IMR-90 (cell line): Measurements from ENCODE around the gene SCAF11. TPM values are rescaled to one million over a fixed set of nuclear protein-coding genes. Genes with fewer than 3 reads are reported as not detected.

ENCODE experiments used
- ATAC-seq: fragments of 200-7000 bp; cut with Tn5 transposase; 2 replicates; pipeline ENCODE4 v1.9.1; 2020; ENCODE audit warnings: low read depth, mild to moderate bottlenecking, moderate library complexity
- BruUV-seq: library from RNA; stranded (reverse); fragments of 400-500 nt; replicated peaks from 2 replicates; lab custom pipeline; 2021; lab: Mats Ljungman, UMichigan
- CTCF ChIA-PET: fragments of 300-600 bp; formaldehyde crosslinking; extraction: SDS; loops from one replicate; lab custom pipeline; 2021; ENCODE audit warnings: antibody characterized with exemption; lab: Yijun Ruan, JAX
- POLR2A ChIA-PET: fragments of 300-600 bp; sonication (Branson Sonifier 250); formaldehyde crosslinking; loops from one replicate; lab custom pipeline; 2022; ENCODE audit warnings: antibody characterized with exemption; ENCODE audit not compliant: unreplicated experiment; lab: Charles Lee
- DNase-seq: peaks from one replicate; pipeline ENCODE4 v3.0.0; 2013
- H2AFZ ChIP-seq: replicated peaks from 2 replicates; pipeline ENCODE3; 2013; ENCODE audit warnings: low read length, mild to moderate bottlenecking; ENCODE audit not compliant: poor library complexity
- H2AK5ac ChIP-seq: 2 replicates; pipeline ENCODE4 v1.6.1; 2013; ENCODE audit warnings: low read depth, low read length, inconsistent platforms
- H2AK9ac ChIP-seq: replicated peaks from 2 replicates; pipeline ENCODE3; 2013; ENCODE audit warnings: mild to moderate bottlenecking, low read depth, low read length, moderate library complexity; ENCODE audit not compliant: poor library complexity
- H2BK120ac ChIP-seq: 2 replicates; pipeline ENCODE4 v1.6.1; 2013; ENCODE audit warnings: low read depth, low read length, inconsistent platforms
- H2BK15ac ChIP-seq: 3 replicates; pipeline ENCODE4 v1.6.1; 2013; ENCODE audit warnings: low read depth, low read length, inconsistent platforms
- H2BK20ac ChIP-seq: 2 replicates; pipeline ENCODE4 v1.6.1; 2013; ENCODE audit warnings: low read depth, mild to moderate bottlenecking, inconsistent platforms, low read length, moderate library complexity
- H2BK5ac ChIP-seq: 2 replicates; pipeline ENCODE4 v1.6.1; 2013; ENCODE audit warnings: mild to moderate bottlenecking, low read depth, low read length, inconsistent platforms; ENCODE audit not compliant: poor library complexity, severe bottlenecking
- H3K14ac ChIP-seq: replicated peaks from 2 replicates; pipeline ENCODE4 v1.6.1; 2013; ENCODE audit warnings: low read depth, low read length, inconsistent platforms
- H3K18ac ChIP-seq: 2 replicates; pipeline ENCODE4 v1.6.1; 2013; ENCODE audit warnings: low read depth, low read length, control low read depth
- H3K23ac ChIP-seq: 2 replicates; pipeline ENCODE4 v1.6.1; 2013; ENCODE audit warnings: low read depth, low read length, inconsistent platforms
- H3K27ac ChIP-seq: 2 replicates; pipeline ENCODE4 v1.5.1; 2013; ENCODE audit warnings: mild to moderate bottlenecking, control low read depth, low read length; ENCODE audit not compliant: insufficient read depth
- H3K27me3 ChIP-seq: 2 replicates; pipeline ENCODE4 v1.6.1; 2013; ENCODE audit warnings: low read length; ENCODE audit not compliant: control insufficient read depth, insufficient read depth
- H3K36me3 ChIP-seq: 2 replicates; pipeline ENCODE4 v1.6.1; 2013; ENCODE audit warnings: low read length, mixed read lengths; ENCODE audit not compliant: control insufficient read depth, insufficient read depth
- H3K4ac ChIP-seq: 2 replicates; pipeline ENCODE4 v1.6.1; 2013; ENCODE audit warnings: low read depth, low read length, inconsistent platforms
- H3K4me1 ChIP-seq: 2 replicates; pipeline ENCODE4 v1.6.1; 2013; ENCODE audit warnings: low read length, mixed read lengths; ENCODE audit not compliant: control insufficient read depth, insufficient read depth
- H3K4me2 ChIP-seq: 2 replicates; pipeline ENCODE4 v1.6.1; 2013; ENCODE audit warnings: low read depth, mild to moderate bottlenecking, control low read depth, low read length, moderate library complexity
- H3K4me3 ChIP-seq: 2 replicates; pipeline ENCODE4 v1.5.1; 2013; ENCODE audit warnings: low read depth, mild to moderate bottlenecking, control low read depth, low read length, moderate library complexity; ENCODE audit not compliant: insufficient read depth
- H3K56ac ChIP-seq: 2 replicates; pipeline ENCODE4 v1.6.1; 2013; ENCODE audit warnings: low read length, inconsistent platforms; ENCODE audit not compliant: insufficient read depth; ENCODE audit errors: extremely low read depth
- H3K79me1 ChIP-seq, 2 experiments: 2 replicates each; pipeline ENCODE4 v1.6.1; 2013; ENCODE audit warnings: low read length in 2 of 2, inconsistent platforms in 1 of 2, low read depth in 1 of 2
- H3K9ac ChIP-seq: 2 replicates; pipeline ENCODE4 v1.6.1; 2013; ENCODE audit warnings: low read depth, low read length, control low read depth
- H3K9me1 ChIP-seq: 2 replicates; pipeline ENCODE4 v1.6.1; 2013; ENCODE audit warnings: low read length, inconsistent platforms; ENCODE audit not compliant: insufficient read depth
- H3K9me3 ChIP-seq: 2 replicates; pipeline ENCODE4 v1.6.1; 2013; ENCODE audit warnings: low read length; ENCODE audit not compliant: control insufficient read depth, insufficient read depth
- H4K20me1 ChIP-seq: 2 replicates; pipeline ENCODE4 v1.6.1; 2013; ENCODE audit warnings: low read length, inconsistent platforms; ENCODE audit not compliant: insufficient read depth
- H4K5ac ChIP-seq: 2 replicates; pipeline ENCODE4 v1.6.1; 2013; ENCODE audit warnings: mild to moderate bottlenecking, low read depth, low read length, control low read depth
- H4K8ac ChIP-seq, 2 experiments: 2 replicates each; pipeline ENCODE4 v1.6.1; 2013; ENCODE audit warnings: low read depth in 2 of 2, low read length in 2 of 2, control low read depth in 1 of 2, inconsistent platforms in 1 of 2
- H4K91ac ChIP-seq: 2 replicates; pipeline ENCODE4 v1.6.1; 2013; ENCODE audit warnings: low read depth, low read length, inconsistent platforms; ENCODE audit not compliant: insufficient read depth
- BHLHE40 ChIP-seq: fragments of 150-350 bp; IDR thresholded peaks from 2 replicates; pipeline ENCODE4 v1.6.1; 2016; ENCODE audit warnings: mild to moderate bottlenecking, low read depth, low read length
- CHD1 ChIP-seq: IDR thresholded peaks from 2 replicates; pipeline ENCODE4 v1.6.1; 2012; ENCODE audit warnings: low read depth, low read length, improper control_type of control experiment
- FOS ChIP-seq: fragments of 150-350 bp; IDR thresholded peaks from 2 replicates; pipeline ENCODE4 v1.6.1; 2016; ENCODE audit warnings: low read depth, low read length
- NFE2L2 ChIP-seq: fragments of 150-350 bp; IDR thresholded peaks from 2 replicates; pipeline ENCODE4 v1.6.1; 2016; ENCODE audit warnings: low read depth, mild to moderate bottlenecking, low read length
- POLR2A ChIP-seq: IDR thresholded peaks from 2 replicates; pipeline ENCODE4 v1.6.1; 2012; ENCODE audit warnings: mild to moderate bottlenecking, low read depth, low read length
- SMC3 ChIP-seq: fragments of 150-350 bp; IDR thresholded peaks from 2 replicates; pipeline ENCODE4 v1.6.1; 2016; ENCODE audit warnings: low read depth, mild to moderate bottlenecking, antibody characterized with exemption, low read length, moderate library complexity
- WGBS, 2 experiments: methylation state at CpG; one replicate each; pipeline versions ENCODE4 v1.1.5 to v1.1.7; 2013; ENCODE audit warnings: missing lambda C conversion rate in 2 of 2; ENCODE audit not compliant: insufficient read length in 1 of 2; ENCODE audit errors: extremely low coverage in 2 of 2; 5-methylcytosine and 5-hydroxymethylcytosine counted together
- dilution Hi-C: fragments of 300-500 bp; cut with HindIII; formaldehyde crosslinking; loops from one replicate; pipeline ENCODE4 v1.14.3; 2018; ENCODE audit warnings: low sequenced_read_pairs; ENCODE audit not compliant: unreplicated experiment
- in situ Hi-C: fragments of 300-500 bp; cut with MboI; formaldehyde crosslinking; loops from 3 replicates; pipeline ENCODE4 v1.14.3; 2019; ENCODE audit warnings: low sequenced_read_pairs, inconsistent platforms, mixed read lengths
- intact Hi-C: fragments of 100-400 bp; cut with micrococcal nuclease; formaldehyde crosslinking; loops from 2 replicates; pipeline ENCODE4 v1.10.0; 2022
- polyA plus RNA-seq, 3 experiments: library from polyadenylated mRNA; depleted of rRNA; stranded (reverse); fragments of >200 nt; gene quantifications; 2 replicates each; pipeline ENCODE4 v1.2.3, GENCODE V29; 2012; ENCODE audit warnings: low replicate concordance in 1 of 3
- total RNA-seq: library from RNA; depleted of rRNA; stranded (reverse); fragments of >200 nt; gene quantifications from 2 replicates; pipeline ENCODE4 v1.2.3, GENCODE V29; 2012
- TF ChIP-seq, protein P1 (sequence below): fragments of 150-350 bp; IDR thresholded peaks from 2 replicates; pipeline ENCODE4 v1.6.1; 2017; ENCODE audit warnings: mild to moderate bottlenecking, antibody characterized with exemption, low read length, low read depth

Gene SCAF11
- total and polyA plus RNA-seq, 2 of the 4 experiments (the other 2 are of a cell fraction) = 33.9 to 70.4 TPM

DNA sequence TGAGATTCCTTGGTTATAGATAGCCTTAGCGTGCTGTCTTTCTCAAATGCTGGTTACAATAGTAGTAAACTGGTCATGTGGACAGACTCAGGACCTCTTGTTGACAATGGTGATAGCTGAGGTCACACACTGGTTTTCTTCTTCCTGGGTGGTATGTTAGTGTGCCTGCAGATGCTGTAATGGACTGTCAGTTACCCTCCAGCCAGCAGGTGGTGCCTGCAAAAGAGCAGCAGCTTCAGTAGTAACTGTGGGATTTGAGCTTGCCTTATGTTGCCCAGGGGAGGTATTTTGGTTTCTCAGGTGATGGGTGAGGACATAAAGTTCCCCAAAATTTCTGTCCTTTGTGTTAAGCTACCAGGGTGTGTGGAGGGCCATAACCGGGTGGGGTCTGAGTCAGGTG lies 33.7 kb upstream of the SCAF11 start:
- intact Hi-C loops = no loop called here
- TF ChIP-seq NFE2L2 (no peak), CHD1 (no peak), FOS (no peak), BHLHE40 (no peak), POLR2A (no peak), SMC3 (no peak)
- TF ChIP-seq, protein P1, sequence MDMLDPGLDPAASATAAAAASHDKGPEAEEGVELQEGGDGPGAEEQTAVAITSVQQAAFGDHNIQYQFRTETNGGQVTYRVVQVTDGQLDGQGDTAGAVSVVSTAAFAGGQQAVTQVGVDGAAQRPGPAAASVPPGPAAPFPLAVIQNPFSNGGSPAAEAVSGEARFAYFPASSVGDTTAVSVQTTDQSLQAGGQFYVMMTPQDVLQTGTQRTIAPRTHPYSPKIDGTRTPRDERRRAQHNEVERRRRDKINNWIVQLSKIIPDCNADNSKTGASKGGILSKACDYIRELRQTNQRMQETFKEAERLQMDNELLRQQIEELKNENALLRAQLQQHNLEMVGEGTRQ = no peak
- Histone ChIP-seq H3K4me2 (no peak overlapping the region), H3K4me3 (no peak overlapping the region), H3K27me3 (no peaks in the 10 kb centered on the region), H3K56ac (no peak overlapping the region), H4K91ac (no peak overlapping the region), H3K14ac (no peak overlapping the region), H4K5ac (no peak overlapping the region), H3K4ac (no peak overlapping the region), H3K23ac (no peak overlapping the region), H2BK15ac (no peak overlapping the region), H4K8ac (no peak overlapping the region), H3K36me3 (no peaks in the 10 kb centered on the region), H3K18ac (no peak overlapping the region), H2AK9ac (no peak overlapping the region), H3K9ac (no peak overlapping the region), H3K9me1 (no peaks in the 10 kb centered on the region), H2BK5ac (no peak overlapping the region), H3K27ac (no peak overlapping the region), H3K79me1 (no peaks in the 10 kb centered on the region), H3K4me1 (no peaks in the 10 kb centered on the region), H2BK20ac (no peak overlapping the region), H2AFZ (no peak overlapping the region), H2AK5ac (no peak overlapping the region), H4K20me1 (no peaks in the 10 kb centered on the region; the same call in 1 of the 2 replicates), H2BK120ac (no peak overlapping the region), H3K9me3 (peaks cover 17% of the 10 kb centered on the region)
- no peak for ATAC-seq
- in situ Hi-C loops = loop anchor here (25.0 kb wide), 1 partner anchor 487 kb away; no protein-coding TSS in a partner anchor
- WGBS, 2 experiments = 100% methylated on average over 1 of the region's 2 CpGs; no CpG with 5 or more reads in 1 of the 2 experiments
- ChIA-PET POLR2A (no interaction called here), CTCF (interaction anchor here (1.2 kb wide), 1 partner anchor 19 kb away, joined by 3 read pairs; no protein-coding TSS in a partner anchor)
- no TSS peak for BruUV-seq
- dilution Hi-C loops = no loop called here
- no peak for DNase-seq
